H1 (cell line): Measurements from ENCODE around the gene ABHD11. TPM values are rescaled to one million over a fixed set of nuclear protein-coding genes. Genes with fewer than 3 reads are reported as not detected.

Experiments
- ATF2 ChIP-seq: IDR thresholded peaks from 2 replicates; pipeline ENCODE4 v1.6.1; 2012; ENCODE audit warnings: low read length, inconsistent platforms
- BACH1 ChIP-seq: IDR thresholded peaks from 2 replicates; pipeline ENCODE4 v1.6.1; 2012; ENCODE audit warnings: low read length, improper control_type of control experiment
- BCL11A ChIP-seq, 2 experiments: IDR thresholded peaks; one replicate each; pipeline ENCODE4 v1.6.1; 2011; ENCODE audit warnings: low read depth in 2 of 2, low read length in 2 of 2, mild to moderate bottlenecking in 2 of 2
- SAP30 ChIP-seq: fragments of 300-600 bp; sonication (generic); IDR thresholded peaks from 2 replicates; pipeline ENCODE4 v1.7.1; 2012; ENCODE audit warnings: low read length, moderate library complexity, mild to moderate bottlenecking, inconsistent platforms; ENCODE audit not compliant: insufficient read depth, insufficient replicate concordance
- polyA plus RNA-seq, 7 experiments: library from polyadenylated mRNA; depleted of rRNA in 3 of 7; stranded (reverse) in 5 of 7; unstranded in 2 of 7; fragments of >200 nt in 5 of 7; fragments of 200-250 nt in 2 of 7; gene quantifications; 1 replicate in 5 of 7; 2 replicates in 1 of 7; 4 replicates in 1 of 7; pipeline versions ENCODE4 v1.2.1 to v1.2.3, GENCODE V29; 2011 to 2013; ENCODE audit warnings: missing spikeins in 2 of 7, mixed read lengths in 2 of 7
- total RNA-seq: library from RNA; stranded (reverse); fragmentation: NEBNext Ultra II Directional; extraction: Animal tissue kit (Norgen Biotek cat#: 25700); gene quantifications from 2 replicates; pipeline ENCODE4 v1.2.1, GENCODE V29; 2021

ABHD11 gene
- total and polyA plus RNA-seq, 2 of the 8 experiments (the other 6 are each of a cell fraction or from before 2014, with no cell fraction given) = 19.8 to 42.2 TPM

DNA sequence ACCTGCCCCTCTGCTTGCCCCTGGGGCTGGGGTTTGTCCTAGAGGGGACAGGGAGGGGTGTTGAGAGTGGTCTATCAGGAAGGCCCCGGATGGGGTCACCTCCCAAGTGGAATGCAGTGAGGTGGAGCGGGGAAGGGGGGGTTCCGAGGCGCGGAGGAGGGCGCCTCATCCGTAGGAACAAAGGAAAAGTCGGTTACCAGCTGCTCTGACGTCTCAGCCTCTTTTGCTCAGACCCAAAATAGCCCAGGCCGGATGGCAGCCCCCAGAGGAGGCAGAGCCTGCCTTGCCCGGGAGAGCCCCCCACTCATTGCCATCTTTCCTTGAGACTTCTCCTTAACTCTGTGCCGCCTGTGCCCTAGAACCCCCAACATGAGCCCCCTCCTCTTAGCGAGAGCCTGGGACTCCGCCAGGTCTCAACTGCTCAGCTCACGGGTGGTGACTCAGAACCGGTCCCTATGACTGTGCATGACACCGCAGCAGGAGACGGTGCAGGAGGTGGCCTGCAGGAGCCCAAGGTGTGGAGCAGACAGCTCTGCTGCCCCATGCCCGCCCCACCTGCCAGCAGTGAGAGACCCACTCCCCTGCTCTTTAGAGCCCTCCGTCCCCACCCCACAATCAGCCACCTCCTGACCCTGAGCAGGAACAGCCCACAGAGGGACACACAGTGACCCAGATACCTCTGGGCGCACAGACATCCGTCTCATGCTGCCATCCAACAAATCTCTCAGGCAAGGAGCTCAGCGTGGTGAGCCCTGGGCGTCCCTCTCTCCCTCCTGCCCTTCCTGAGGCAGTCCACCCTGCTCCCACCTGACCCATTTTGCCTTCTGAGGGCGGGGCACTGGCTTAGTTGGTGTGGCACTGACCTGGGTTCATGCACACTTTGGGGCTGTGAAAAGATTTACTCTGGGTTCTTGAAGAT is 32.2 kb downstream of the ABHD11 start (continued):
- TF ChIP-seq BACH1 (no peak), ATF2 (no peak), BCL11A (IDR thresholded peaks at IDR 0.05; ENCODE audit: low read depth in 2 of 2, low read length in 2 of 2) (no peak), SAP30 (no peak)
